ENCODE data around the gene IFI35. TPM values are rescaled to one million over a fixed set of nuclear protein-coding genes. Genes with fewer than 3 reads are reported as not detected.

The IFI35 gene
- total and polyA plus RNA-seq, 2 of the 8 experiments (the other 6 are each of a cell fraction or from before 2014, with no cell fraction given) = 2.5 to 4.7 TPM

DNA sequence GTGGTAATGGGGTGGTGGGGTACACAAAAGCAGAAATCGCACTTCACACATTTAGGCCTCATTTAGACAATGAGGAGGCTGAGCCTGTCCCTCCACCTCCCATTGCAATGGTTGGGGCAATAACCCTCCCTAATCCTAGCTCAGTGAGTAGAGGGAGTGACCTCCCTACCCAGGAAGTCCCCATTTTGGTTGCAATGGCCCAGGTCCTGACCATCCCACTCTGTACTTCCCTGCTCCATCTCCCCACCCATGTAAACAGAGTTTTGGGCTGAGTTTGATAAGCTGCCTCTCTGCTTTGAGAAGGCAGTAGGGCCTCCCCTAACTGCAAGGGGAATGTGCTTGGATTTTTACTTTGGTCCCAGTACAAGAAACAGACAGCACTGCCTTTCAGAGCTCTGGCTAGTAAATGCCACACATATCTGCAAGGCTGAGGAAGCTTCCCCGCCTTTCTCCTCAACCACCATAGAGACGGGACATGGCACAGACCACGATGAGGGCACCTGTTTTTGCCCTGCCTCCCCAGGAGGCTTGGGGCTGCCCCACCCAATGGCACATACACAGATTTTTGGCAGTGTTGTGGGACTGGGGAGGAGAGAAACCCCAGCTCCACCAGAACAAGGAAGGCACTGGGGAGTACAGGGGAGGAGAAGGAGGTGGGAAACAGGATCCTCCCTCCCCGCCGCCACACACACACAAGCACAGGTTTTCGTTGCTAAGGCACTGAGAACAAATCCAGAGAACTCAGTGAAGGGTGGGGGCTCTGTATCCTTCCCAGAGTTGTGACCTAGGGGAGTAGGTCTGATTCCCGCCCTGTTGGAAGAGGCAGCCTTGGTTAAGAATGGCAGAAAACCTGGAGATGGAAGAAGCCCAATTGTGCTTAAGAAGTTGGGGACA lies 8.3 kb downstream of the IFI35 start:
- H3K9me3 ChIP-seq (ENCODE audit: insufficient read depth in 2 of 2, low read depth in 1 of 2, low read length in 1 of 2) = no peaks in the 10 kb centered on the region
- no peak overlapping the region for H2BK20ac ChIP-seq (ENCODE audit: low read length)
- H3K79me2 ChIP-seq (ENCODE audit: control insufficient read depth in 1 of 2, insufficient read depth in 2 of 2, low read length in 2 of 2) = peaks cover 0 to 22% of the 10 kb centered on the region in 2 experiments; a peak in 3 of 4 replicates
- DNase-seq (ENCODE audit: low read depth in 1 of 2, low spot score in 2 of 2) (no peak), FAIRE-seq (no peak)
- H3K27ac ChIP-seq (ENCODE audit: low read depth, low read length) = peak overlapping the region; percentile 21; the same call in 1 of the 2 replicates
- no peak overlapping the region for H3K4me2 ChIP-seq (ENCODE audit: insufficient read depth in 1 of 2, low read depth in 2 of 2, low read length in 2 of 2)
- peaks cover 4 to 14% (median 6%) of the 10 kb centered on the region in 4 experiments for H3K4me1 ChIP-seq (replicated peaks in 1 of 4; ENCODE audit: control insufficient read depth in 3 of 4, insufficient read depth in 4 of 4, low read length in 3 of 4)
- H3K18ac ChIP-seq (ENCODE audit: extremely low read depth, low read length) = no peak overlapping the region
- WGBS, 2 experiments (ENCODE audit: extremely low coverage in 1 of 2, insufficient coverage in 1 of 2, insufficient read length in 1 of 2, insufficient replicate concordance in 2 of 2, low coverage in 1 of 2, low lambda C conversion rate in 2 of 2, missing lambda C conversion rate in 1 of 2) = 88% methylated on average over 8 of the region's 8 CpGs; no CpG with 5 or more reads in 1 of the 2 experiments
- no peak overlapping the region for H2AK5ac ChIP-seq (ENCODE audit: low read depth, low read length)
- no peaks in the 10 kb centered on the region for H3K27me3 ChIP-seq (replicated peaks in 1 of 4; ENCODE audit: control insufficient read depth in 3 of 4, extremely low read depth in 1 of 4, insufficient read depth in 3 of 4, low read length in 3 of 4)
- no peaks in the 10 kb centered on the region; the same call in 1 of the 2 replicates for H3K23me2 ChIP-seq (ENCODE audit: low read depth, low read length)
- H3K23ac ChIP-seq (ENCODE audit: insufficient read length) = no peak overlapping the region
- no peak overlapping the region for H2BK15ac ChIP-seq (ENCODE audit: low read length)
- H2AFZ ChIP-seq (ENCODE audit: low read length) = no peak overlapping the region
- no peak overlapping the region for H2BK5ac ChIP-seq (ENCODE audit: low read depth, low read length)
- peak overlapping the region; percentile 62; the same call in 1 of the 2 replicates for H4K8ac ChIP-seq (ENCODE audit: extremely low read depth, insufficient read depth, low read length)
- no peak overlapping the region for H4K91ac ChIP-seq (replicated peaks; ENCODE audit: insufficient read length, low read length)
- H3K9ac ChIP-seq (replicated peaks in 1 of 4; ENCODE audit: extremely low read depth in 1 of 4, low read depth in 3 of 4, low read length in 3 of 4) = no peak overlapping the region
- peaks cover 6 to 36% (median 12%) of the 10 kb centered on the region in 4 experiments; a peak in 7 of 8 replicates for H3K36me3 ChIP-seq (ENCODE audit: control insufficient read depth in 2 of 4, insufficient read depth in 4 of 4, low read length in 3 of 4)
- no peak overlapping the region for H3K4ac ChIP-seq (replicated peaks; ENCODE audit: insufficient read length, low read depth, low read length)
- H2BK120ac ChIP-seq (replicated peaks; ENCODE audit: low read depth, low read length) = no peak overlapping the region
- peaks cover 12% of the 10 kb centered on the region in 2 experiments for H4K20me1 ChIP-seq (replicated peaks in 1 of 2; ENCODE audit: control insufficient read depth in 1 of 2, insufficient read depth in 2 of 2, low read length in 2 of 2)
- no peak overlapping the region for H4K5ac ChIP-seq (ENCODE audit: insufficient read length, low read depth, low read length)
- H2BK12ac ChIP-seq (ENCODE audit: low read depth, low read length) = no peak overlapping the region
- no peak overlapping the region for H3K14ac ChIP-seq (ENCODE audit: insufficient read length)
- POLR2A ChIA-PET (ENCODE audit: partially characterized antibody) = interaction anchor here (0.7 to 7.5 kb wide), 10 partner anchors 10 to 300 kb away, joined by 3 to 104 read pairs (median 4); partner anchors contain the start of genes IFI35, RPL27 and TMEM106A
- no peak overlapping the region for H3K56ac ChIP-seq (replicated peaks; ENCODE audit: insufficient read length, low read depth, low read length)
- no peak overlapping the region for H3K4me3 ChIP-seq (ENCODE audit: extremely low read depth in 1 of 4, insufficient read depth in 2 of 4, low read depth in 3 of 4, low read length in 4 of 4)
- peaks cover 16% of the 10 kb centered on the region for H3K79me1 ChIP-seq (ENCODE audit: low read depth, low read length)
- CTCF ChIA-PET (ENCODE audit: partially characterized antibody) = interaction anchor here (0.5 to 1.3 kb wide), 5 partner anchors 9 to 258 kb away, joined by 3 read pairs; no protein-coding TSS in a partner anchor
- TF ChIP-seq CBX8 (IDR thresholded peaks at IDR 0.05; ENCODE audit: borderline replicate concordance, low read depth, low read length) (no peak), EZH2 (IDR thresholded peaks at IDR 0.05; ENCODE audit: low read depth, low read length, severe bottlenecking) (no peak), TAF7 (optimal IDR thresholded peaks at IDR 0.05; ENCODE audit: borderline replicate concordance, low read depth, low read length) (no peak), RAD21 (IDR thresholded peaks at IDR 0.05 in 1 of 2, conservative IDR thresholded peaks at IDR 0.05 in 1 of 2; ENCODE audit: low read depth in 2 of 2, low read length in 2 of 2) (no peak), NRF1 (IDR thresholded peaks at IDR 0.05; ENCODE audit: low read depth, low read length) (no peak), CHD2 (IDR thresholded peaks at IDR 0.05; ENCODE audit: low read length) (no peak), TCF12 (IDR thresholded peaks at IDR 0.05; ENCODE audit: low read depth, low read length) (no peak), RBBP5 (IDR thresholded peaks at IDR 0.05; ENCODE audit: borderline replicate concordance, low read depth, low read length) (no peak), HDAC2 (IDR thresholded peaks at IDR 0.05; ENCODE audit: borderline replicate concordance in 1 of 2, low read depth in 2 of 2, low read length in 2 of 2) (no peak), JUN (IDR thresholded peaks at IDR 0.05; ENCODE audit: low read depth, low read length) (no peak)

All from H1 (cell line).